GM12878 (cell line): Measurements from ENCODE around the gene ZBTB9. TPM values are rescaled to one million over a fixed set of nuclear protein-coding genes. Genes with fewer than 3 reads are reported as not detected.

Source experiments
- CBX3 ChIP-seq: fragments of 200-600 bp; sonication (generic); IDR thresholded peaks from 2 replicates; pipeline ENCODE4 v1.6.1; 2016; ENCODE audit warnings: low read depth, borderline replicate concordance
- EZH2 ChIP-seq: IDR thresholded peaks from 2 replicates; pipeline ENCODE4 v1.6.1; 2012; ENCODE audit warnings: low read depth, mild to moderate bottlenecking, control low read depth, inconsistent platforms, low read length, borderline replicate concordance; ENCODE audit not compliant: control insufficient read depth
- GABPA ChIP-seq: IDR thresholded peaks from 2 replicates; pipeline ENCODE4 v1.6.1; 2014; ENCODE audit warnings: antibody characterized with exemption, low read depth, mild to moderate bottlenecking, inconsistent platforms
- IRF4 ChIP-seq: IDR thresholded peaks from 2 replicates; pipeline ENCODE4 v1.6.1; 2011; ENCODE audit warnings: low read depth, low read length
- KAT2A ChIP-seq: conservative IDR thresholded peaks from 2 replicates; pipeline ENCODE4 v1.6.1; 2011; ENCODE audit warnings: low read depth, low read length; ENCODE audit not compliant: control insufficient read depth
- MEF2B ChIP-seq: fragments of 450-650 bp; IDR thresholded peaks from 2 replicates; pipeline ENCODE4 v1.6.1; 2018; ENCODE audit warnings: mild to moderate bottlenecking, moderate library complexity; ENCODE audit not compliant: partially characterized antibody, poor library complexity, severe bottlenecking
- PAX5 ChIP-seq: IDR thresholded peaks from 2 replicates; pipeline ENCODE4 v1.6.1; 2011; ENCODE audit warnings: low read depth, low read length, borderline replicate concordance
- SMAD5 ChIP-seq: IDR thresholded peaks from 2 replicates; pipeline ENCODE4 v1.6.1; 2016; ENCODE audit warnings: antibody characterized with exemption, low read depth
- TBL1XR1 ChIP-seq: IDR thresholded peaks from 2 replicates; pipeline ENCODE4 v1.6.1; 2012; ENCODE audit warnings: low read depth, low read length, improper control_type of control experiment
- WRNIP1 ChIP-seq: IDR thresholded peaks from 2 replicates; pipeline ENCODE4 v1.6.1; 2011; ENCODE audit warnings: low read depth, low read length, improper control_type of control experiment, borderline replicate concordance
- ZNF622 ChIP-seq: fragments of 450-650 bp; IDR thresholded peaks from 2 replicates; pipeline ENCODE4 v1.6.1; 2017; ENCODE audit warnings: mild to moderate bottlenecking, inconsistent platforms
- polyA plus RNA-seq, 11 experiments: library from polyadenylated mRNA; depleted of rRNA in 4 of 11; unstranded in 6 of 11; stranded (reverse) in 5 of 11; fragments of >200 nt; fragmentation: Nextera tagmentation in 4 of 11; fragmentation: Illumina TruSeq in 1 of 11; extraction: Ambion mirVana in 4 of 11; extraction: Trizol in 1 of 11; gene quantifications; 1 replicate in 1 of 11; 2 replicates in 10 of 11; pipeline versions ENCODE4 v1.2.1 to v1.2.3, GENCODE V29; 2011 to 2016; ENCODE audit warnings: inconsistent platforms in 2 of 11, missing spikeins in 2 of 11, low read depth in 1 of 11
- total RNA-seq, 4 experiments: library from RNA; depleted of rRNA in 3 of 4; stranded (reverse); fragments of >200 nt in 3 of 4; fragmentation: Illumina TruSeq in 1 of 4; extraction: Trizol in 1 of 4; gene quantifications; 2 replicates each; pipeline versions ENCODE4 v1.2.1 to v1.2.3, GENCODE V29; 2013 to 2021
- TF ChIP-seq, protein P1 (sequence below): fragments of 450-650 bp; IDR thresholded peaks from 2 replicates; pipeline ENCODE4 v1.6.1; 2017; ENCODE audit warnings: mild to moderate bottlenecking, low read depth, inconsistent platforms; ENCODE audit not compliant: poor library complexity, severe bottlenecking
- TF ChIP-seq, protein P2 (sequence below): IDR thresholded peaks from 2 replicates; pipeline ENCODE4 v1.6.1; 2011; ENCODE audit warnings: low read depth, low read length, improper control_type of control experiment, borderline replicate concordance
- TF ChIP-seq, protein P3 (sequence below): fragments of 450-650 bp; IDR thresholded peaks from 2 replicates; pipeline ENCODE4 v1.6.1; 2018; ENCODE audit warnings: borderline replicate concordance, mild to moderate bottlenecking; ENCODE audit not compliant: partially characterized antibody
- TF ChIP-seq, protein P4 (sequence below): IDR thresholded peaks from 2 replicates; pipeline ENCODE4 v1.6.1; 2012; ENCODE audit warnings: low read length, inconsistent platforms
- TF ChIP-seq, protein P5 (sequence below): IDR thresholded peaks from 2 replicates; pipeline ENCODE4 v1.6.1; 2012; ENCODE audit warnings: low read depth, low read length, improper control_type of control experiment
- TF ChIP-seq, protein P6 (sequence below): IDR thresholded peaks from 2 replicates; pipeline ENCODE4 v1.6.1; 2012; ENCODE audit warnings: improper control_type of control experiment, low read depth, low read length; ENCODE audit not compliant: insufficient replicate concordance

ZBTB9 gene
- total and polyA plus RNA-seq, 10 of the 15 experiments (the other 5 are each of a cell fraction or from before 2014, with no cell fraction given): 1.5 to 12.7 (median 6.9) TPM

DNA sequence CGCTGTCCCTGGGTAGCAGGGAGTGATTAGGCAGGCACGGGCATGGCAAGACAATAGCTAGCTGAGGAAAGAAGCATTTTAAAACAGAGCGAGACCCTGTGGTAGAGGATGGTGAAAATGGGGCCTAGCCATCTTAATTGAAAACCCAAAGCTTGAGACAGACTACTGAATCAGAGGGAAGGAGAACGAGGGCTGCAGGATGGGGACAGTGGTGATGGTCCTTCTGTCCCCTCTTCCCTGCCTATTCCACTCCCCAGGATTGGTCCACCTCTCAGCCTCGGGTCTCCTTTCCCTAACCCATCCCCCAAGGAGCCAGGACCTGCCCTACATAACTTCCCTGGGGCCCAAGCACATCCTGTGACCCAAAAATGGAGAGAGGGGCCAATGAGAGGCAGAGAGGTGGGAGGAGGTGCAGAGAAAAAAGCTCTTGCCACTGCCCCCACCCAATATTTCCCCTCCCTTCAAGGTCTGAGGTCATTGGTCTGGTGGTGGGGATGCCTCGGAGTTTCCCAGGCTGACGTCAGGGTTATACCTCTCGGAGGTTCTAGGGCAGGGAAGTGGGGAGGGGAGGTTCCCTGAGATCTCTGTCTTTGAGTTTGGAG lies 35.6 kb upstream of the ZBTB9 start (continued):
- TF ChIP-seq TBL1XR1: peak; percentile 56; the same call in 1 of the 2 replicates
- TF ChIP-seq IRF4: no peak
- TF ChIP-seq, protein P1, sequence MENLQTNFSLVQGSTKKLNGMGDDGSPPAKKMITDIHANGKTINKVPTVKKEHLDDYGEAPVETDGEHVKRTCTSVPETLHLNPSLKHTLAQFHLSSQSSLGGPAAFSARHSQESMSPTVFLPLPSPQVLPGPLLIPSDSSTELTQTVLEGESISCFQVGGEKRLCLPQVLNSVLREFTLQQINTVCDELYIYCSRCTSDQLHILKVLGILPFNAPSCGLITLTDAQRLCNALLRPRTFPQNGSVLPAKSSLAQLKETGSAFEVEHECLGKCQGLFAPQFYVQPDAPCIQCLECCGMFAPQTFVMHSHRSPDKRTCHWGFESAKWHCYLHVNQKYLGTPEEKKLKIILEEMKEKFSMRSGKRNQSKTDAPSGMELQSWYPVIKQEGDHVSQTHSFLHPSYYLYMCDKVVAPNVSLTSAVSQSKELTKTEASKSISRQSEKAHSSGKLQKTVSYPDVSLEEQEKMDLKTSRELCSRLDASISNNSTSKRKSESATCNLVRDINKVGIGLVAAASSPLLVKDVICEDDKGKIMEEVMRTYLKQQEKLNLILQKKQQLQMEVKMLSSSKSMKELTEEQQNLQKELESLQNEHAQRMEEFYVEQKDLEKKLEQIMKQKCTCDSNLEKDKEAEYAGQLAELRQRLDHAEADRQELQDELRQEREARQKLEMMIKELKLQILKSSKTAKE: no peak
- TF ChIP-seq, protein P2, sequence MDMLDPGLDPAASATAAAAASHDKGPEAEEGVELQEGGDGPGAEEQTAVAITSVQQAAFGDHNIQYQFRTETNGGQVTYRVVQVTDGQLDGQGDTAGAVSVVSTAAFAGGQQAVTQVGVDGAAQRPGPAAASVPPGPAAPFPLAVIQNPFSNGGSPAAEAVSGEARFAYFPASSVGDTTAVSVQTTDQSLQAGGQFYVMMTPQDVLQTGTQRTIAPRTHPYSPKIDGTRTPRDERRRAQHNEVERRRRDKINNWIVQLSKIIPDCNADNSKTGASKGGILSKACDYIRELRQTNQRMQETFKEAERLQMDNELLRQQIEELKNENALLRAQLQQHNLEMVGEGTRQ: no peak
- TF ChIP-seq GABPA: no peak
- TF ChIP-seq MEF2B: no peak
- TF ChIP-seq ZNF622: no peak
- TF ChIP-seq, protein P3, sequence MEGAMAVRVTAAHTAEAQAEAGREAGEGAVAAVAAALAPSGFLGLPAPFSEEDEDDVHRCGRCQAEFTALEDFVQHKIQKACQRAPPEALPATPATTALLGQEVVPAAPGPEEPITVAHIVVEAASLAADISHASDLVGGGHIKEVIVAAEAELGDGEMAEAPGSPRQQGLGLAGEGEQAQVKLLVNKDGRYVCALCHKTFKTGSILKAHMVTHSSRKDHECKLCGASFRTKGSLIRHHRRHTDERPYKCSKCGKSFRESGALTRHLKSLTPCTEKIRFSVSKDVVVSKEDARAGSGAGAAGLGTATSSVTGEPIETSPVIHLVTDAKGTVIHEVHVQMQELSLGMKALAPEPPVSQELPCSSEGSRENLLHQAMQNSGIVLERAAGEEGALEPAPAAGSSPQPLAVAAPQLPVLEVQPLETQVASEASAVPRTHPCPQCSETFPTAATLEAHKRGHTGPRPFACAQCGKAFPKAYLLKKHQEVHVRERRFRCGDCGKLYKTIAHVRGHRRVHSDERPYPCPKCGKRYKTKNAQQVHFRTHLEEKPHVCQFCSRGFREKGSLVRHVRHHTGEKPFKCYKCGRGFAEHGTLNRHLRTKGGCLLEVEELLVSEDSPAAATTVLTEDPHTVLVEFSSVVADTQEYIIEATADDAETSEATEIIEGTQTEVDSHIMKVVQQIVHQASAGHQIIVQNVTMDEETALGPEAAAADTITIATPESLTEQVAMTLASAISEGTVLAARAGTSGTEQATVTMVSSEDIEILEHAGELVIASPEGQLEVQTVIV: no peak
- no peak for TF ChIP-seq EZH2
- no peak for TF ChIP-seq CBX3
- TF ChIP-seq, protein P4, sequence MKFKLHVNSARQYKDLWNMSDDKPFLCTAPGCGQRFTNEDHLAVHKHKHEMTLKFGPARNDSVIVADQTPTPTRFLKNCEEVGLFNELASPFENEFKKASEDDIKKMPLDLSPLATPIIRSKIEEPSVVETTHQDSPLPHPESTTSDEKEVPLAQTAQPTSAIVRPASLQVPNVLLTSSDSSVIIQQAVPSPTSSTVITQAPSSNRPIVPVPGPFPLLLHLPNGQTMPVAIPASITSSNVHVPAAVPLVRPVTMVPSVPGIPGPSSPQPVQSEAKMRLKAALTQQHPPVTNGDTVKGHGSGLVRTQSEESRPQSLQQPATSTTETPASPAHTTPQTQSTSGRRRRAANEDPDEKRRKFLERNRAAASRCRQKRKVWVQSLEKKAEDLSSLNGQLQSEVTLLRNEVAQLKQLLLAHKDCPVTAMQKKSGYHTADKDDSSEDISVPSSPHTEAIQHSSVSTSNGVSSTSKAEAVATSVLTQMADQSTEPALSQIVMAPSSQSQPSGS: no peak
- no peak for TF ChIP-seq PAX5
- TF ChIP-seq, protein P5, sequence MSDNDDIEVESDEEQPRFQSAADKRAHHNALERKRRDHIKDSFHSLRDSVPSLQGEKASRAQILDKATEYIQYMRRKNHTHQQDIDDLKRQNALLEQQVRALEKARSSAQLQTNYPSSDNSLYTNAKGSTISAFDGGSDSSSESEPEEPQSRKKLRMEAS: no peak
- TF ChIP-seq WRNIP1: no peak
- TF ChIP-seq, protein P6, sequence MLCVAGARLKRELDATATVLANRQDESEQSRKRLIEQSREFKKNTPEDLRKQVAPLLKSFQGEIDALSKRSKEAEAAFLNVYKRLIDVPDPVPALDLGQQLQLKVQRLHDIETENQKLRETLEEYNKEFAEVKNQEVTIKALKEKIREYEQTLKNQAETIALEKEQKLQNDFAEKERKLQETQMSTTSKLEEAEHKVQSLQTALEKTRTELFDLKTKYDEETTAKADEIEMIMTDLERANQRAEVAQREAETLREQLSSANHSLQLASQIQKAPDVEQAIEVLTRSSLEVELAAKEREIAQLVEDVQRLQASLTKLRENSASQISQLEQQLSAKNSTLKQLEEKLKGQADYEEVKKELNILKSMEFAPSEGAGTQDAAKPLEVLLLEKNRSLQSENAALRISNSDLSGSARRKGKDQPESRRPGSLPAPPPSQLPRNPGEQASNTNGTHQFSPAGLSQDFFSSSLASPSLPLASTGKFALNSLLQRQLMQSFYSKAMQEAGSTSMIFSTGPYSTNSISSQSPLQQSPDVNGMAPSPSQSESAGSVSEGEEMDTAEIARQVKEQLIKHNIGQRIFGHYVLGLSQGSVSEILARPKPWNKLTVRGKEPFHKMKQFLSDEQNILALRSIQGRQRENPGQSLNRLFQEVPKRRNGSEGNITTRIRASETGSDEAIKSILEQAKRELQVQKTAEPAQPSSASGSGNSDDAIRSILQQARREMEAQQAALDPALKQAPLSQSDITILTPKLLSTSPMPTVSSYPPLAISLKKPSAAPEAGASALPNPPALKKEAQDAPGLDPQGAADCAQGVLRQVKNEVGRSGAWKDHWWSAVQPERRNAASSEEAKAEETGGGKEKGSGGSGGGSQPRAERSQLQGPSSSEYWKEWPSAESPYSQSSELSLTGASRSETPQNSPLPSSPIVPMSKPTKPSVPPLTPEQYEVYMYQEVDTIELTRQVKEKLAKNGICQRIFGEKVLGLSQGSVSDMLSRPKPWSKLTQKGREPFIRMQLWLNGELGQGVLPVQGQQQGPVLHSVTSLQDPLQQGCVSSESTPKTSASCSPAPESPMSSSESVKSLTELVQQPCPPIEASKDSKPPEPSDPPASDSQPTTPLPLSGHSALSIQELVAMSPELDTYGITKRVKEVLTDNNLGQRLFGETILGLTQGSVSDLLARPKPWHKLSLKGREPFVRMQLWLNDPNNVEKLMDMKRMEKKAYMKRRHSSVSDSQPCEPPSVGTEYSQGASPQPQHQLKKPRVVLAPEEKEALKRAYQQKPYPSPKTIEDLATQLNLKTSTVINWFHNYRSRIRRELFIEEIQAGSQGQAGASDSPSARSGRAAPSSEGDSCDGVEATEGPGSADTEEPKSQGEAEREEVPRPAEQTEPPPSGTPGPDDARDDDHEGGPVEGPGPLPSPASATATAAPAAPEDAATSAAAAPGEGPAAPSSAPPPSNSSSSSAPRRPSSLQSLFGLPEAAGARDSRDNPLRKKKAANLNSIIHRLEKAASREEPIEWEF: no peak
- no peak for TF ChIP-seq KAT2A
- no peak for TF ChIP-seq SMAD5
